Vagina (tissue), 2 donors: Measurements from ENCODE around the gene INTU.

Experiments used
- POLR2A ChIP-seq, 2 donors: fragments of 450-650 bp; IDR thresholded peaks; one replicate each; pipeline ENCODE4 v1.6.1; 2017; ENCODE audit warnings: antibody characterized with exemption in 2 of 2, mild to moderate bottlenecking in 2 of 2, moderate library complexity in 2 of 2
- TF ChIP-seq, protein P1 (sequence below), 3 experiments: fragments of 450-650 bp in 2 of 3; fragments of 200-600 bp in 1 of 3; sonication (generic) in 1 of 3; IDR thresholded peaks; one replicate each; pipeline ENCODE4 v1.5.1; 2017 to 2019; ENCODE audit warnings: antibody characterized with exemption in 3 of 3, mild to moderate bottlenecking in 2 of 3, moderate library complexity in 2 of 3

DNA sequence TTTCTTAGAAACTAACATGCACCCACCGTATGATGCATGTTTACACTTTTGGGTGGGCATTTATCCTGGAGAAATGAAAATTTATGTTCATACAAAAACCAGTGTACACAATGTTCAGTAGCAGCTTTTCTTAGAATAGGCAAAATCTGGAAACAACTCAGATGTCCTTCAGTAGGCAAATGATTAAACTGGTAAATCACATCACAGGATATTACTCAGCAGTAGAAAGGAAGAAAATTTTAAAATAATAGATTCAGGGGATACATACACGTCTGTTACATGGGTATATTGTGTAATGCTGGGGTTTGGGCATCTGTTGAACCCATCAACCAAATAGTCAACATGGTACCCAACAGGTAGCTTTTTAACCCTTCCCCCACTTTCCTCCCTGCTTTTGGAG, 124.1 kb downstream of the INTU start:
- TF ChIP-seq, protein P1, sequence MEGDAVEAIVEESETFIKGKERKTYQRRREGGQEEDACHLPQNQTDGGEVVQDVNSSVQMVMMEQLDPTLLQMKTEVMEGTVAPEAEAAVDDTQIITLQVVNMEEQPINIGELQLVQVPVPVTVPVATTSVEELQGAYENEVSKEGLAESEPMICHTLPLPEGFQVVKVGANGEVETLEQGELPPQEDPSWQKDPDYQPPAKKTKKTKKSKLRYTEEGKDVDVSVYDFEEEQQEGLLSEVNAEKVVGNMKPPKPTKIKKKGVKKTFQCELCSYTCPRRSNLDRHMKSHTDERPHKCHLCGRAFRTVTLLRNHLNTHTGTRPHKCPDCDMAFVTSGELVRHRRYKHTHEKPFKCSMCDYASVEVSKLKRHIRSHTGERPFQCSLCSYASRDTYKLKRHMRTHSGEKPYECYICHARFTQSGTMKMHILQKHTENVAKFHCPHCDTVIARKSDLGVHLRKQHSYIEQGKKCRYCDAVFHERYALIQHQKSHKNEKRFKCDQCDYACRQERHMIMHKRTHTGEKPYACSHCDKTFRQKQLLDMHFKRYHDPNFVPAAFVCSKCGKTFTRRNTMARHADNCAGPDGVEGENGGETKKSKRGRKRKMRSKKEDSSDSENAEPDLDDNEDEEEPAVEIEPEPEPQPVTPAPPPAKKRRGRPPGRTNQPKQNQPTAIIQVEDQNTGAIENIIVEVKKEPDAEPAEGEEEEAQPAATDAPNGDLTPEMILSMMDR (IDR thresholded peaks at IDR 0.05): no peak
- TF ChIP-seq POLR2A (IDR thresholded peaks at IDR 0.05): no peak
